Activated CD4-positive, alpha-beta memory T cell treated with anti-CD3 and anti-CD28 coated beads for 36 hours (primary cell): ENCODE results near the gene ZNF746. TPM values are rescaled to one million over a fixed set of nuclear protein-coding genes. Genes with fewer than 3 reads are reported as not detected.

ENCODE experiments used
- CTCF ChIA-PET: fragments of 350-600 bp; sonication (Branson Sonifier 250); formaldehyde crosslinking; loops from one replicate; lab custom pipeline; 2021; ENCODE audit warnings: antibody characterized with exemption, inconsistent platforms; lab: Charles Lee
- POLR2A ChIA-PET: fragments of 350-600 bp; sonication (Branson Sonifier 250); formaldehyde crosslinking; loops from one replicate; lab custom pipeline; 2021; ENCODE audit warnings: antibody characterized with exemption; lab: Charles Lee
- DNase-seq: peaks from one replicate; pipeline ENCODE4 v3.0.0-alpha.2; 2020
- H3K27ac Mint-ChIP-seq: one replicate; pipeline ENCODE4 v1.8.0; 2021; ENCODE audit warnings: mixed read lengths
- H3K27me3 Mint-ChIP-seq: one replicate; pipeline ENCODE4 v1.8.0; 2021; ENCODE audit warnings: mixed read lengths
- H3K36me3 Mint-ChIP-seq: one replicate; pipeline ENCODE4 v1.8.0; 2021; ENCODE audit warnings: mixed read lengths
- H3K4me1 Mint-ChIP-seq: one replicate; pipeline ENCODE4 v1.8.0; 2021; ENCODE audit warnings: low read depth, mixed read lengths
- H3K4me3 Mint-ChIP-seq: one replicate; pipeline ENCODE4 v1.8.0; 2021; ENCODE audit warnings: mild to moderate bottlenecking, mixed read lengths
- H3K9me3 Mint-ChIP-seq: one replicate; pipeline ENCODE4 v1.8.0; 2021; ENCODE audit warnings: mixed read lengths
- intact Hi-C: fragments of 100-400 bp; cut with micrococcal nuclease; formaldehyde crosslinking; loops from one replicate; pipeline ENCODE4 v1.15.1; 2023
- total RNA-seq, 2 experiments: library from RNA; stranded (reverse); gene quantifications; one replicate each; pipeline ENCODE4 v1.2.3, GENCODE V29; 2021

Gene ZNF746
- total RNA-seq, 2 experiments from 2014 or later, result 13.5 to 14.9 TPM

DNA sequence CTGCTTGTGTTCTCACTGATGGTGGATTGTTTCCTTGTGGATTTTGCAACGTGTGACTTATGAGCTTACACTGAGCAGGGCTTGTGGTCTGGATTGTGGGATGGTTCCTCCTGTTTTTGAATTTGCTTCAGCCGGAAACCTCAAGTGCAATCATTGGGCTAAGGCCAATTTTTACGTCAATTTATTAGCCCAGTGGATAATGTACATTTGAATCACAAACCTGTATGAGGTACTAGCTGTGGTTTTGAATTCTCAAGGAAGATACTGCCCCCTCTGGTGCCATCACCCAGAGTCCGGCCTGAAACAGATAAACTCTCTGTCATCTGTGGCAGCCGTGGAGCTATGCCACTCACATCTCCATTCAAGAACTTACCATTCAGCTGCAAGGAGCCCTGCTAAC is 29.4 kb downstream of the ZNF746 start:
- CTCF ChIA-PET, result interaction anchor here (0.6 to 1.4 kb wide), 3 partner anchors 28 to 236 kb away, joined by 3 to 4 read pairs (median 4); no protein-coding TSS in a partner anchor
- Mint-ChIP-seq H3K27ac (no peak overlapping the region), H3K4me1 (no peaks in the 10 kb centered on the region), H3K4me3 (no peak overlapping the region), H3K36me3 (peaks cover 21% of the 10 kb centered on the region), H3K9me3 (peaks cover 4% of the 10 kb centered on the region), H3K27me3 (peaks cover 2% of the 10 kb centered on the region)
- POLR2A ChIA-PET, result interaction anchor here (0.5 kb wide), 1 partner anchor 227 kb away, joined by 5 read pairs; no protein-coding TSS in a partner anchor
- intact Hi-C loops, result no loop called here
- DNase-seq, result no peak

DNA sequence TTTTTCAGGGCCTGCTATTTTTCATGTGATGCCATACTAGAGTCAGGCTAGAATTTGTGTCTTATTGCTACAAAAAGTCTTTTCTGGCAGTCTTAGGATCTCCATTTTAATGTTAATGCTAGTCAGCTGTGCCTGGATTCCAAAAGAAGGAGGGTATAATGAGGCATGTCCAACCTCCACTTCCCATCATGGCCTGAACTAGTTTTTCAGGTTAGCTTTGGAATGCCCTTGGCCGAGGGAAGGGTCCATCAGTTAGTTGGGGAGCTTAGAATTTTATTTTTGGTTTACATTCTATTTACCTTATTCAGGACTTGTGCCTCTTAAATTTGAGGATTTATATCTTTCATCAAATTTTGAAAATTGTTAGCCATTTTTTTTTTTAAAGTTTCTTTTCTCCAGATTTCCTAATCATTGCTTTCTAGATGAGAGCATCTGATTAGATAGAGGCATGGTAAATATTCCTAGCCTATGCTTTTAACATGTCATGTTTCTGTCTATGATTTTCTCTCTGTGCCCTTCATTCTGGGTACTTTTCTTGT is 30.2 kb downstream of the ZNF746 start:
- intact Hi-C loops, result no loop called here
- H3K27me3 Mint-ChIP-seq, result peaks cover 2% of the 10 kb centered on the region
- H3K4me3 Mint-ChIP-seq, result no peak overlapping the region
- no peak for DNase-seq
- no peak overlapping the region for H3K27ac Mint-ChIP-seq
- peaks cover 4% of the 10 kb centered on the region for H3K9me3 Mint-ChIP-seq
- POLR2A ChIA-PET, result no interaction called here
- CTCF ChIA-PET, result interaction anchor here (0.6 to 1.4 kb wide), 4 partner anchors 27 to 302 kb away, joined by 3 to 4 read pairs (median 4); no protein-coding TSS in a partner anchor
- no peaks in the 10 kb centered on the region for H3K4me1 Mint-ChIP-seq
- peaks cover 16% of the 10 kb centered on the region for H3K36me3 Mint-ChIP-seq

DNA sequence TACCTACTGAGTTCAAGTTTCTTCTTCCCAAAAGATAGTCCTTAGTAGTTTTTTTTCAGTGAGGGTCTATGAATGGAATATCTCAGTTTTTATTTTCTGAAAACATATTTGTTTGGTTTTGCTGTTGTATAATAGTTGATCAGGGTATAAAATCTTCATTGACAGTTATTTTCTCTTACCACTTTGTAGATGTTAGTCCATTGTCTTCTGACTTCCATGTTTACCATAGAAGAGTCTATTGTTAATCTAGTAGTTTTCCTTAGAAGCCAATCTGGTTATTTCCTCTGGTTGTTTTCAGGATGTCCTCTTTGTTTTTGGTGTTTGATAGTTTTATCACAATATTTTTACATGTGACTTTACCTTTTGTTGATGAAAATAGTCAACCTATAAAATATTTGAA is 31.2 kb downstream of the ZNF746 start:
- ChIA-PET CTCF (no interaction called here), POLR2A (no interaction called here)
- Mint-ChIP-seq H3K27ac (no peak overlapping the region), H3K4me3 (no peak overlapping the region), H3K4me1 (peaks cover under 1% of the 10 kb centered on the region), H3K36me3 (peaks cover 8% of the 10 kb centered on the region), H3K9me3 (peaks cover 4% of the 10 kb centered on the region), H3K27me3 (peaks cover 2% of the 10 kb centered on the region)
- DNase-seq, result no peak
- intact Hi-C loops, result no loop called here

DNA sequence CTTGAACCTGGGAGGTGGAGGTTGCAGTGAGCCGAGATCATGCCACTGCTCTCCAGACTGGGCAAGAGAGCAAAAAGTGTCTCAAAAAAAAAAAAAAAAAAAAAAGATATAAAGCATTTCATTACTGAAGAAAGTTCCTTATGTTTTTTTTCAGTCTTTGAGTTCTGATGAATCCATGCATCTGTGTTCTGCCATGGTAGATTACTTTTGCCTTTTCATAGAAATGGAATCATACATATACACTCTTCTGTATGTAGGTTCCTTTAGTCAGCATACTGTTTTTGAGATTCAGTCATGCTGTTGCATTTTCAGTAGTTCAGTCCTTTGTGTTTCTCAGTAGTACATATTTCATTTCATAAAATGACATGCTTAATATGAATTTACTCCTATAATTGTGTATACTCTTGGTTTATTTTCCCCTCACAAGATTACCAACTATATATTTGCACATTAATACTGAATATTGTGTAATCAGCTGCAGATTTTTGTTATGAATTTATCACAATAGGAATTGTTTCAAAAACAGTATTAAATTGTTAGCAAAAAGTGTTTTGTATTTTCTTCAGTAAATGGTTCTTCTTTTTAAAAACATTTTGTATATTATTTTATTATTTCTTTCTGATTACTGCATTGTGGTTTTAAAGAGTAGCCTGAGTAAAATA is 34.0 kb downstream of the ZNF746 start:
- Mint-ChIP-seq H3K27ac (no peak overlapping the region), H3K4me1 (peaks cover 13% of the 10 kb centered on the region), H3K9me3 (peaks cover 4% of the 10 kb centered on the region), H3K36me3 (no peaks in the 10 kb centered on the region), H3K4me3 (no peak overlapping the region), H3K27me3 (peaks cover 2% of the 10 kb centered on the region)
- CTCF ChIA-PET, result interaction anchor here (1.3 kb wide), 1 partner anchor 135 kb away, joined by 3 read pairs; no protein-coding TSS in a partner anchor
- intact Hi-C loops, result no loop called here
- no peak for DNase-seq
- POLR2A ChIA-PET, result no interaction called here

DNA sequence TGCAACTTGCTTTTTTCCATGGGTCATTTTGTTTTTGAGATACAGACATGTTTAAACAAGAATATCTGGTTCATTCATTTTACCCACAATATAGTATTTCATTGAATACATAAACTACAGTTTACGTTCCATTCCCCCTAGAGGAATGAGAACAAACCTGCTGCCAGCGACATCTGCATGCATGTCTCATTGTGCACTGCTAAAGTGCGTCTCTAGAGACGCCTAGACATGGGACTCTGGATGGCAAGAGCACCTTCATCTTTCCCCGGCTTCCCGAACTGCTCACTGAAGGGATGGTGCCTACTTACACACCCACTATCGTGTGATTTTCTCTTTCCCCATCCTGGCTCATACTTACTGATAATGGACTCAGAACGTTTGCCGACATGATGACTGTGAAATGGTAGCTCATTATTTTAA is 35.5 kb downstream of the ZNF746 start:
- H3K4me3 Mint-ChIP-seq, result no peak overlapping the region
- H3K27ac Mint-ChIP-seq, result no peak overlapping the region
- H3K4me1 Mint-ChIP-seq, result peaks cover 19% of the 10 kb centered on the region
- no peaks in the 10 kb centered on the region for H3K36me3 Mint-ChIP-seq
- intact Hi-C loops, result no loop called here
- H3K27me3 Mint-ChIP-seq, result peaks cover 2% of the 10 kb centered on the region
- ChIA-PET POLR2A (no interaction called here), CTCF (interaction anchor here (2.2 kb wide), 1 partner anchor 200 kb away, joined by 9 read pairs; the partner anchor contains the start of gene ZNF783)
- H3K9me3 Mint-ChIP-seq, result peaks cover 4% of the 10 kb centered on the region
- no peak for DNase-seq

DNA sequence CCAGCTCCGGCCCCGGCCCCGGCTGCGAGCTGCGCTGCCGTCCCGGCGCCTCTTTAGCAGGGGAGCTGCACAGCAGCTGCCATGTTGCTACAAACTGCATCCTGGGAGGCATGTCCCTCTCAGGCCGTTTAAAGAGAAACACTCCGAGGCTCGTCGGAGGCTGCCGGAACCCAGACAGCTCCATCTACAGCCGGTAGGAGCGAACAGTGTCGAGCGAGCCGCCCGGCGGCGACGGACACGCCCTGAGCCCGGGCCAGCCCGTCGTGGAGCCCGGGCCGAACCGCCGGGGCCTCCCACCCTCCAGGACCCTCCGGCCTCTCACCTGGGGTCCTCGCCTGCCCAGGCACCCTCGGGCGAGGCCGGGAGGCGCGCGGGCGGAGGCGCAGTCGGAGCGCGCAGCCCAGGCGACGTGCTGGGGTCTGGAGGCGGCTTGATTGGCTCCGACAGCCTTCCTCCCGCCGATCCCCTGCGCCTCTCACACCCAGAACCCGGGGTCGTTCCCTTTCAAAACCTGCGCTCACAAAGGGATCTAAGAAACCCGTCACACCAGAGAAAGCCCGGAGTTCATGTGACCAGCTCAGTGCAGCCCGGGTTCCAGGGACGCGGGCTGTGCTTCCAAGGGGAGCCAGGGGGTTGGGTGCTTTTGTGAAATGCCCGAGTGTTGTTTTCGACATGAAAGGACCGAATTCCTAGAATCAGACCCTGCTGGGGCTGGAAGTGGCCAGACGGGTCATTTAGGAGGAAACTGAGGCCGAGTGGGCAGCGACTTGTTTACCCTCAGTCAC is 36.9 kb downstream of the ZNF746 start, which contains the start of gene ZNF777:
Gene ZNF777 (minus strand): TSS at position 570 of the 785 bp plus-strand sequence. CDS start 5,040 bp downstream, outside the sequence.
- Mint-ChIP-seq H3K4me3 (peak within 1 kb of the TSS; percentile 82), H3K27me3 (peaks cover 2% of the 10 kb centered on the region), H3K9me3 (no peaks in the 10 kb centered on the region), H3K36me3 (no peaks in the 10 kb centered on the region), H3K27ac (peak within 1 kb of the TSS; percentile 44), H3K4me1 (peaks cover 19% of the 10 kb centered on the region)
- intact Hi-C loops, result loop anchor here (1.0 kb wide), 3 partner anchors 37 to 164 kb away; partner anchors contain the start of gene ZNF746
- CTCF ChIA-PET, result interaction anchor here (0.7 to 2.2 kb wide), 15 partner anchors 13 to 265 kb away, joined by 3 to 21 read pairs (median 5); partner anchors contain the start of genes ZNF282 and ZNF783
- POLR2A ChIA-PET, result interaction anchor here (0.6 to 1.3 kb wide), 5 partner anchors 19 to 322 kb away, joined by 3 to 5 read pairs (median 4); partner anchors contain the start of gene ZNF783
- DNase-seq, result peak; percentile 88

DNA sequence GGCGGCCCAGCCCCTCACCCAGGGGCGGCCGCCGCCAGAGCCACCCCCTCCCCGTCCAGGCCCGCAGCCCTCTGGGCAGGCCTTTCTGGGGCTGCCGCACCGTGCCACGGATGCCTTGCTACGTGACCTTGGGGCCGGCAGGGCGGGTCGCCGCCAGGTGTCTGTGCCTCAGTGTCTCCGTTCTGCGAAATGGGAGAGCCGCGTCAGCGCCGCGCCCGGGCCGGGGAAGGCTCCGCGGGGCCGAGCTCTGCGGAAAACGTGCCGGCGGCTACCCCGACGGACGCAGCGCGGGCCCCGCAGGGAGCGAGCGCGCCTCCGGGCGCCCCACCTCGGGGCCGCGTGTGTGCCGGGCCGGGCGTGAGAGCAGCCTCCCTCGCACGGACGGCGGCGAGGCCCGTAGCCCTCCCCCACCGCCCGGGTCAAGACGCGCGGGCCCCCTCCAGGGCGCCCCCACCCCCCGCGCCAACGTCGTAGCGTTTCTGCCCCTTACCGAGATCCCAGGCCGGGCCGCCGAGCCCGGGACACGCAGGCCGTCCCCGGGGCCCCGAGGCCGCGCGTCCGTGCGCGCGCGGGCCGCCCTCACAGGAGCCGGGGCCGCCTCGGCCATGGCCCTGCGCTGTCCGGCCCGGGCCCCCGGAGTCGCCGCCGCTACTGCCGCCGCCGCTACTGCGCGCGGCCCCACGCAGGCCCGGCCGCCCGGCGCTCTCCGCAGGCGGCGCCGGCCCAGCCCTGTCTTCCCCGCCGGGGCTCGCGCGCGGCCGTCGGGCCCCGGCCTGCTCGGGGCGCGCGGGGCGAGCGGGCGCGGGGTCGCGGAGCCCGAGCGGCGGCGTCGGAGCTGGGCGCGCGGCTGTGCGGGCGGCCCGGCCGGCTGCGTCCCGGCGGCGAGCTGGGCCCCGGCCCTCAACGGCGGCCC is 37.8 kb downstream of the ZNF746 start:
- CTCF ChIA-PET, result interaction anchor here (0.7 to 2.4 kb wide), 15 partner anchors 12 to 265 kb away, joined by 3 to 21 read pairs (median 5); partner anchors contain the start of genes ZNF282 and ZNF783
- intact Hi-C loops, result loop anchor here (1.0 kb wide), 3 partner anchors 37 to 165 kb away; partner anchors contain the start of gene ZNF746
- Mint-ChIP-seq H3K27me3 (peaks cover 2% of the 10 kb centered on the region), H3K36me3 (peaks cover 4% of the 10 kb centered on the region), H3K4me3 (peak overlapping the region; percentile 51), H3K4me1 (peaks cover 19% of the 10 kb centered on the region), H3K9me3 (no peaks in the 10 kb centered on the region), H3K27ac (no peak overlapping the region)
- DNase-seq, result peak; percentile 41
- POLR2A ChIA-PET, result interaction anchor here (0.8 to 1.3 kb wide), 3 partner anchors 18 to 198 kb away, joined by 3 to 5 read pairs (median 4); partner anchors contain the start of gene ZNF783

DNA sequence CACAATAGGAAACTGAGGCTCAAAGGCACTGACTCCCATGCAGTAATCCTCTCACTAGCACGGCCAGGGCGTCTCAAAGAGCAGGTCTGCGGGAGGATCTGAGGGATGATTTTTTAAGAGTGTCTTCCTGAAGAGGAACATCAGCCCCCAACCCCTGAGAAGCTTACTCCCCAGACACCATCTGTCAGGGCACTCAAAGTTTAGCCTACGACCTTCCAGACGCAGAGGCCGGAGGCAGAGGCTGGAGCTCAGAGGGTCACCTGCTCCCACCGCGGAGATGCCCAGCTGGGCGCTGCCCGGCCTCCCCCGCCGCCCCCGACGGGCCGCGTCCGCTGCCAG is 38.4 kb downstream of the ZNF746 start:
- Mint-ChIP-seq H3K4me1 (peaks cover 19% of the 10 kb centered on the region), H3K27ac (peak overlapping the region; percentile 20), H3K4me3 (peak overlapping the region; percentile 69), H3K9me3 (no peaks in the 10 kb centered on the region), H3K27me3 (no peaks in the 10 kb centered on the region), H3K36me3 (peaks cover 4% of the 10 kb centered on the region)
- intact Hi-C loops, result no loop called here
- ChIA-PET CTCF (interaction anchor here (0.8 to 2.4 kb wide), 3 partner anchors 29 to 166 kb away, joined by 3 to 9 read pairs (median 4); no protein-coding TSS in a partner anchor), POLR2A (no interaction called here)
- DNase-seq, result no peak

DNA sequence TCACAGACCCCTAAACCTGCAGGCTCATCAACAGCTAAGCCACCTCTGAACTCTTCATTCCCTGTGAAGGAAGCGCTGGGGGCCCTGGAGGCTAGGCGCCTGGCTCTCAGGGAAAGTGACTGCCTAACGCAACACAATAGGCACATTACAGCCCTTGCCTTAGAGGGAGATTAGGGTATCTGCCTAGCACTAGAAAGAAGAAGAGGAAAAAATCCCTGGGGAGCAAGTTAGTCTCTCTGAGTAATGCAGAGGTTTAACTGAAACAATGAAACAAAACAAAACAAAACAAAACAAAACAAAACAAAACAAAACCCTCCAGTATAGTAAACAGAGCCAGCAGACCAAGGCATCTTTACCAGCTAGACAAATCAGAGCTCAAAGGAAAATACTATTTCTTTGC is 39.4 kb downstream of the ZNF746 start:
- H3K4me1 Mint-ChIP-seq, result peaks cover 19% of the 10 kb centered on the region
- peak overlapping the region; percentile 45 for H3K4me3 Mint-ChIP-seq
- H3K36me3 Mint-ChIP-seq, result peaks cover 4% of the 10 kb centered on the region
- no peak for DNase-seq
- intact Hi-C loops, result no loop called here
- POLR2A ChIA-PET, result no interaction called here
- CTCF ChIA-PET, result interaction anchor here (0.7 to 2.4 kb wide), 4 partner anchors 36 to 167 kb away, joined by 3 to 9 read pairs (median 4); no protein-coding TSS in a partner anchor
- no peak overlapping the region for H3K27ac Mint-ChIP-seq
- H3K27me3 Mint-ChIP-seq, result no peaks in the 10 kb centered on the region
- H3K9me3 Mint-ChIP-seq, result no peaks in the 10 kb centered on the region

DNA sequence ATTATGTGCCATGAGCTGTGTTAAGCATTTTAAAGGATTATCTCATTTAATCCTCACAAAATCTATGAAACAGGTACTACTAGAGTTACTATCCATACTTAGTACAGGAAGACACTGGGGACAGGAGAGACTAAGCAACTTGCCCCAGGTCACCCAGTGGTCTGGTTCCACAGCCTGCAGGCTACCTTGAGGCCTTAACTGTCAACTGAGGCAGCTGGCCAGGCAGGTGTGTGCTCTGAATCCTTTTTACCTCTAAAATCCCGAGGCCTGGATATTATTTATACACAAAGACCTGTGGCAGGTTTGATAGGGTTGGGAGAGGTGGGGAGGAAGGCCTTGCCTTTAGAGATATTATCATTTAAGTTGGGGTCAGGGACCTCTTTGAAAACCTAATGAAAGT is 39.8 kb downstream of the ZNF746 start:
- peaks cover 19% of the 10 kb centered on the region for H3K4me1 Mint-ChIP-seq
- POLR2A ChIA-PET, result no interaction called here
- H3K9me3 Mint-ChIP-seq, result no peaks in the 10 kb centered on the region
- peaks cover 7% of the 10 kb centered on the region for H3K36me3 Mint-ChIP-seq
- H3K4me3 Mint-ChIP-seq, result no peak overlapping the region
- intact Hi-C loops, result no loop called here
- no peaks in the 10 kb centered on the region for H3K27me3 Mint-ChIP-seq
- no peak for DNase-seq
- CTCF ChIA-PET, result interaction anchor here (0.7 to 2.4 kb wide), 2 partner anchors 35 to 148 kb away, joined by 3 to 9 read pairs; no protein-coding TSS in a partner anchor
- H3K27ac Mint-ChIP-seq, result no peak overlapping the region
